Measurements from ENCODE around the gene TCN1. TPM values are rescaled to one million over a fixed set of nuclear protein-coding genes. Genes with fewer than 3 reads are reported as not detected.
"Not testable (repeated sequence)": the region's sequence is repeated elsewhere in the genome, so short reads cannot be mapped to it uniquely, and the experiment has no call there.

TCN1 gene
- total RNA-seq, 1 experiment from 2014 or later, result not detected

- H3K27ac ChIP-seq, result no peak overlapping the region
- H3K27me3 ChIP-seq (replicated peaks), result no peaks in the 10 kb centered on the region; the same call in none of the 2 replicates
- no peaks in the 10 kb centered on the region for H3K36me3 ChIP-seq
- no peaks in the 10 kb centered on the region for H3K9me3 ChIP-seq (replicated peaks)
- H3K4me3 ChIP-seq, result no peak overlapping the region
- H3K4me1 ChIP-seq (replicated peaks), result no peaks in the 10 kb centered on the region
- no peak for DNase-seq (ENCODE audit: low read depth in 1 of 2, low spot score in 2 of 2)
These were observed 11.0 kb upstream of the TCN1 start for GRCh38 chr11:59877325-59877724.

GRCh38 chr11:59875856-59876519, 9.7 kb upstream of the TCN1 start:
- no peak for DNase-seq (ENCODE audit: low read depth in 1 of 2, low spot score in 2 of 2)
- Histone ChIP-seq H3K27me3 (replicated peaks) (no peaks in the 10 kb centered on the region; the same call in none of the 2 replicates), H3K4me3 (no peak overlapping the region), H3K4me1 (replicated peaks) (no peaks in the 10 kb centered on the region), H3K27ac (no peak overlapping the region), H3K36me3 (no peaks in the 10 kb centered on the region), H3K9me3 (replicated peaks) (no peaks in the 10 kb centered on the region)

GRCh38 chr11:59872076-59872475, 5.8 kb upstream of the TCN1 start:
- Histone ChIP-seq H3K36me3 (no peaks in the 10 kb centered on the region), H3K27ac (no peak overlapping the region), H3K4me1 (replicated peaks) (no peaks in the 10 kb centered on the region), H3K27me3 (replicated peaks) (no peaks in the 10 kb centered on the region; the same call in 1 of the 2 replicates), H3K9me3 (replicated peaks) (no peaks in the 10 kb centered on the region), H3K4me3 (no peak overlapping the region)
- no peak for DNase-seq (ENCODE audit: low read depth in 1 of 2, low spot score in 2 of 2)

DNA sequence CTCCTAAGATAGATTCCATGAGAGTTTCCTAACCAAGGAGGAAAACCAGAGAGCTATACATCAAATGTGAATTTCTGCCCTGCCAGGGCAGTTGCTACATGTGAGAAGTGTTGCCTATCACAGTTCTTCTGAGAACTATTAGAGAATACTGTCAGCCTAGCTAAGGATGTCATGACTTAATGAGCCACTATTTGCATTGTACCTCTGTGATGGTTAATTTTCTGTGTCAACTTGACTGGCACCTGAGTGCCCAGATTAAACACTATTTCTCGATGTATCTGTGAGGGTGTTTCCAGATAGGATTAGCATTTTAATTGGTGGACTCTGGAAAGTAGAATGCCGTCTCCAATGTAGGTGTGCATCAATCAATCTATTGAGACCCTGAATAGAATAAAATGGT, 1.7 kb upstream of the TCN1 start:
- Histone ChIP-seq H3K4me1 (replicated peaks) (no peaks in the 10 kb centered on the region), H3K9me3 (replicated peaks) (no peaks in the 10 kb centered on the region), H3K27me3 (replicated peaks) (0 out of 2 replicates have a peak, but pooled peaks cover 2% of the 10 kb centered on the region), H3K27ac (no peak overlapping the region), H3K36me3 (no peaks in the 10 kb centered on the region), H3K4me3 (no peak overlapping the region)
- no peak for DNase-seq (ENCODE audit: low read depth in 1 of 2, low spot score in 2 of 2)

GRCh38 chr11:59866836-59867235, 549 bp upstream of the TCN1 start:
- no peaks in the 10 kb centered on the region for H3K4me1 ChIP-seq (replicated peaks)
- no peaks in the 10 kb centered on the region for H3K36me3 ChIP-seq
- no peak for DNase-seq (ENCODE audit: low read depth in 1 of 2, low spot score in 2 of 2)

DNA sequence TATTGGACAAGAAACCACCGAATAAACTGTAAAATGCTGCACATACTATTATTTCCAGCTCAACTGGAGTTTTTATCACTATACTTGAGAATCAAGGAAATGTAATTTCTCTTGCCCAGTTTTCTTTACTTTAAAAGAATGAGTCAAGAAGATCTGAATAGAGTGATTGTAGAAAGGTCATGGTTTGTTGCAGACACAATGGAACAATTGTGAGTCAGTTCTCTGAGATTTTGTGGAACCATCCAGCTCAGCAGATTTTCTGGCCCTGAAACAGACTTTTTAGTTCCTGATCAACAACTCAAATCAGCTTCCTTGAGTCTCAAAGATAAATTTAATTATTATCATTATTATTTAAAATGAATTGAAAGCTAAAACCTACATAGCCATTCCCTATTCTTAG, 1.3 kb downstream of the TCN1 start:
- Histone ChIP-seq H3K4me3 (no peak overlapping the region), H3K36me3 (no peaks in the 10 kb centered on the region), H3K27me3 (replicated peaks) (peaks cover 6% of the 10 kb centered on the region), H3K27ac (no peak overlapping the region), H3K9me3 (replicated peaks) (no peaks in the 10 kb centered on the region), H3K4me1 (replicated peaks) (no peaks in the 10 kb centered on the region)
- no peak for DNase-seq (ENCODE audit: low read depth in 1 of 2, low spot score in 2 of 2)

More at GRCh38 chr11:59866836-59867235, 549 bp upstream of the TCN1 start:
- Histone ChIP-seq H3K4me3 (no peak overlapping the region), H3K9me3 (replicated peaks) (no peaks in the 10 kb centered on the region), H3K27me3 (replicated peaks) (0 out of 2 replicates have a peak, but pooled peaks cover 2% of the 10 kb centered on the region), H3K27ac (no peak overlapping the region)

GRCh38 chr11:59862252-59862651, 4.0 kb downstream of the TCN1 start:
- Histone ChIP-seq H3K4me3 (no peak overlapping the region), H3K36me3 (no peaks in the 10 kb centered on the region), H3K27ac (no peak overlapping the region), H3K9me3 (replicated peaks) (no peaks in the 10 kb centered on the region), H3K27me3 (replicated peaks) (peaks cover 11% of the 10 kb centered on the region), H3K4me1 (replicated peaks) (peaks cover 12% of the 10 kb centered on the region)
- no peak for DNase-seq (ENCODE audit: low read depth in 1 of 2, low spot score in 2 of 2)

DNA sequence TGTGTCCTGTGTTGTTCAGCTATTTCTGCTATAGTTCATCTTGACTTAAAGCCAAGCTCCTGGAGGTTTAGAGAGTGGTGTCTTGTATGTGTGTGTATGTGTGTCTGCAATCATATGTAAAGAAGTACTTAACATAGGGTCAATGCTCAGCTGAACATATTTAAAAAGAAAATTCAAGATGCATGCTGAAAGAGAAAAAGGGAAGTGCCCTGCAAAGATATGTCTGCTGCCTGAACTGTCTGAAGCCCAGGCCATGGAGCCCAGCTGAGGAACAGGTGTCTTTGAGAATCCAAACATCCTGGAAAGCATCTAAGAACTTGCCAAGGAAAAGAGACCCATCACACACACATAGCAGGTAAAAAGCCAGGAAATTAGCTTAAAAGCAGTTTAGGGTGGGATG, 6.6 kb downstream of the TCN1 start:
- peaks cover 13% of the 10 kb centered on the region for H3K4me1 ChIP-seq (replicated peaks)
- no peaks in the 10 kb centered on the region for H3K36me3 ChIP-seq
- no peak overlapping the region for H3K27ac ChIP-seq
- H3K4me3 ChIP-seq, result no peak overlapping the region
- no peak for DNase-seq (ENCODE audit: low read depth in 1 of 2, low spot score in 2 of 2)
- H3K27me3 ChIP-seq (replicated peaks), result peaks cover 11% of the 10 kb centered on the region
- no peaks in the 10 kb centered on the region for H3K9me3 ChIP-seq (replicated peaks)

DNA sequence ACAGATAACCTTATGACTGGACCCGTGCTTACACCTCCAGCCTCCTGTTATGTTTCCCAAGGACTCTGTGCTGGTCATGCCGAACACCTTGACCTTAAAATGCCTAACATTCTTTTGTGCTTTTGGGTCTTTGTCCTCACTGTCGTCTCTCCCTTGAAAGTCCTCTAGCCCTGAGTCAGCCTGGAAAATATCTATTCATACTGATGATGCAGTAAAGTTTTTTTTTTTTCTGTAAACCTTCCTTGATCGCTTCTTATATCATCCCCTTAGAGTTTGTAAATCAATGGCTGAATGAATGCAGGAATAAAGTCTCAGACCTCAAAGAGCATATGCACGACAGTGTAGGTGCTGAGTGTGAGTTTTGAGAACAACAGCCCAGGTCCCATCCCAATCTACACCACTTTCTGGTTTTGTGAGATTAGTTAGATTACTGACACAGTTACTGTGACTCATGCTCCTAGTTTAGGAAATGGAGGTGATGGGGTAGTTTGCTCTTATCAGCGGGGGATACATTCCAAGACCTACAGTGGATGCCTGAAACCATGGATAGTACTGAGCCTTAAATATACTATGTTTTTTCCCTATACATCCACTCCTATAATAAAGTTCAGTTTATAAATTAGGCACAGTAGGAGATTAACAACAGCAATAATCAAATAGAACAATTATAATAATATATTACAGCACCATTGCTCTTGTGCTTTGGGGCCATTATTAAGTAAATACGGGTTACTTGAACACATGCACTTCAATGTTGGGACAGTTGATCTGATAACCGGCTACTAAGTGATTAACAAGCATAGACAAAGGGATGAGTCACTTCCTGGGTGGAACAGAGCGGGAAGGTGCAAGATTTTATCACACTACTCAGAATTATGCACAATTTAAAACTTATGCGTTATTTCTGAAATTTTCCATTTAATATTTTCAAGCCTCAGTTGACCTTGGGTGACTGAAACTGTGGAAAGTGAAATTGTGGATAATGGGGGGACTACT, 8.6 kb downstream of the TCN1 start:
- Histone ChIP-seq H3K9me3 (replicated peaks) (no peaks in the 10 kb centered on the region), H3K4me3 (no peak overlapping the region), H3K36me3 (no peaks in the 10 kb centered on the region), H3K27ac (no peak overlapping the region), H3K4me1 (replicated peaks) (peaks cover 13% of the 10 kb centered on the region), H3K27me3 (replicated peaks) (peaks cover 13% of the 10 kb centered on the region)
- DNase-seq (ENCODE audit: low read depth in 1 of 2, low spot score in 2 of 2), result no peak

GRCh38 chr11:59854871-59855270, 11.4 kb downstream of the TCN1 start:
- Histone ChIP-seq H3K9me3 (replicated peaks) (no peaks in the 10 kb centered on the region), H3K4me1 (replicated peaks) (peaks cover 13% of the 10 kb centered on the region), H3K36me3 (no peaks in the 10 kb centered on the region), H3K4me3 (no peak overlapping the region), H3K27ac (no peak overlapping the region), H3K27me3 (replicated peaks) (peaks cover 9% of the 10 kb centered on the region; the same call in 1 of the 2 replicates)
- DNase-seq (ENCODE audit: low read depth in 1 of 2, low spot score in 2 of 2), result no peak

DNA sequence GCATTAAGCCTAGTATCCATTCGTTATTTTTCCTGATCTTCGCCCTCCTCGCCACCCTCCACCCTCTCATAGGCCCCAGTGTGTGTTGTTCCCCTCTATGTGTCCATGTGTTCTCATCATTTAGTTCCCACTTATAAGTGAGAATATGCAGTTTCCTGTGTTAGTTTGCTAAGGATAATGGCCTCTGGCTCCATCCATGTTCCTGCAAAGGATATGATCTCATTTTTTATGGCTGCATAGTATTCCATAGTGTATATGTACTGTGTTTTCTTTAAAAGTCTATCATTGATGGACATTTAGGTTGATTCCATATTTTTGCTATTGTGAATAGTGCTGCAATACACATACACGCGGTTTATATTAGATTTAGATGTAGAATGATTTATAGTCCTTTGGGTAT, 14.9 kb downstream of the TCN1 start:
- not testable (repeated sequence) for H3K4me3 ChIP-seq; DNase-seq (ENCODE audit: low read depth in 1 of 2, low spot score in 2 of 2); H3K27me3 ChIP-seq (replicated peaks); H3K27ac ChIP-seq; H3K36me3 ChIP-seq; H3K9me3 ChIP-seq (replicated peaks); H3K4me1 ChIP-seq (replicated peaks)

GRCh38 chr11:59849551-59849950, 16.7 kb downstream of the TCN1 start:
- H3K4me1 ChIP-seq (replicated peaks); H3K9me3 ChIP-seq (replicated peaks); H3K4me3 ChIP-seq; DNase-seq (ENCODE audit: low read depth in 1 of 2, low spot score in 2 of 2); H3K36me3 ChIP-seq; H3K27ac ChIP-seq; H3K27me3 ChIP-seq (replicated peaks): not testable (repeated sequence)

DNA sequence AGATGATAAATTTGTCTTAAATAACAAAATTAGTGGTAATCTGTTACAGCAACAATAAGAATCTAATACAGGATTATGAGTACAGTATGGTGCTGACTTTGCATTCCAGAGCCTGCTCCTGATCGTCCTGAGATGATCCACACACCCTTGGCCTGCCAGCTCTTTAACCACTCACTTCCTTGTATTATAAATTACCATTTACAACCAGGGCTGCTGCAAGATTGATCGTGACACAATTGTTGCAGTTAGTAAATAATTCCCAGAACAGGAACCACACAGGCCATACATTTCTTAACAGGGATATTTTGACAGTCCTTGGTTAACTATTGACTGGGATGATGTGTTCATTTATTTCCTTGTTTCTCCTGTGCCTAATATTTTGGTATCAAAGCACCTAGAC, 17.2 kb downstream of the TCN1 start:
- Histone ChIP-seq H3K4me1 (replicated peaks) (no peaks in the 10 kb centered on the region), H3K4me3 (no peak overlapping the region), H3K27me3 (replicated peaks) (peaks cover 9% of the 10 kb centered on the region; the same call in 1 of the 2 replicates), H3K9me3 (replicated peaks) (no peaks in the 10 kb centered on the region), H3K36me3 (no peaks in the 10 kb centered on the region), H3K27ac (no peak overlapping the region)
- no peak for DNase-seq (ENCODE audit: low read depth in 1 of 2, low spot score in 2 of 2)

- DNase-seq (ENCODE audit: low read depth in 1 of 2, low spot score in 2 of 2); H3K4me1 ChIP-seq (replicated peaks); H3K9me3 ChIP-seq (replicated peaks); H3K27ac ChIP-seq; H3K36me3 ChIP-seq; H3K27me3 ChIP-seq (replicated peaks); H3K4me3 ChIP-seq: not testable (repeated sequence)
These were observed 17.8 kb downstream of the TCN1 start for GRCh38 chr11:59848439-59848838.
